ENCODE measurements around the gene ANKRD28. TPM values are rescaled to one million over a fixed set of nuclear protein-coding genes. Genes with fewer than 3 reads are reported as not detected.
A peak's percentile ranks its signal among the peaks of the same experiment; 100 is the strongest.

The ANKRD28 gene
- total and polyA plus RNA-seq, 2 of the 8 experiments (the other 6 are each of a cell fraction or from before 2014, with no cell fraction given), result 39.1 to 61.7 TPM

DNA sequence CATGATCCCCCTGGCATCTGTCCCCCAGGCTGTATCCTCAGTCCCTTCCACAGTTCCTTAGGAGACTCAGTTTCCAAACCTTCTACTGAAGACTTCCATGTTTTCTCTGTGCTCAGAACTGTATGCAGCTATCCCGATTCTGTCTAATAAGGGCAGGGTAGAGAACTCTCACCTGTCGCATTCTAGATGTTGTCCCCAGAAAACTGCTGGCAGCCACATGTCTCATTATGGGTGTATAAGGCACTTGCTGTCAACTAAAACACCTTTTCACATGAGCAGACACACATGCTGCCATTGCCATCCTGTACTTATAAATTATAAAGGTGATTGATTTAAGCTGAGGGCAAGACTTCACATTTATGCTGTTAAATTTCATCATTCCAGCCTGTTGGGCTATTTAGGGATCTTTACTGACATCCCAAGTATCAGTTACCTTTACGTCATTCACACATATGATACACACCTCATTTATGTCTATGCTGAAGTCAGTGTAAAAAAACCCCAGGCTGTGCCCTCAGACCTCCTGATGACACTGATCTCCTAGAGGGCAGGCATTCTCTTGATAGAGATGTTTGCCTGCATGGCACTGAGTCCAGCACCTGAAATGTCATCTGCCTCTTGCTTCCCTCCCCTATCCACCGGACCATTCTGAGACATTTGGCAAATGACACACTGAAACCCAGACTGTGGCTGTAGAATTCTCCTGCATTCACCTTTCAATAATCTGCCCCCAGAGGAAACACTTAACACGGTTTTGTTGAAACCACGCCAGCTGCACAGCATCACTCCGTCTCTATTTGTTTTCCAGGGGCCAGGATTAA lies 160.4 kb downstream of the ANKRD28 start:
- FAIRE-seq, result no peak
- TF ChIP-seq SP4 (IDR thresholded peaks at IDR 0.05; ENCODE audit: low read length) (no peak), POU5F1 (IDR thresholded peaks at IDR 0.05; ENCODE audit: low read depth, low read length) (no peak), CTCF (IDR thresholded peaks at IDR 0.05; ENCODE audit: control extremely low read depth in 1 of 3, insufficient read depth in 1 of 3, low read depth in 1 of 3, low read length in 3 of 3) (no peak), YY1 (IDR thresholded peaks at IDR 0.05; ENCODE audit: low read depth, low read length) (no peak), BACH1 (IDR thresholded peaks at IDR 0.05; ENCODE audit: low read length) (no peak), ATF2 (IDR thresholded peaks at IDR 0.05; ENCODE audit: low read length) (no peak)
- TF ChIP-seq, protein P1, sequence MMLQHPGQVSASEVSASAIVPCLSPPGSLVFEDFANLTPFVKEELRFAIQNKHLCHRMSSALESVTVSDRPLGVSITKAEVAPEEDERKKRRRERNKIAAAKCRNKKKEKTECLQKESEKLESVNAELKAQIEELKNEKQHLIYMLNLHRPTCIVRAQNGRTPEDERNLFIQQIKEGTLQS (IDR thresholded peaks at IDR 0.05; ENCODE audit: insufficient read depth, low read depth, low read length), result no peak

More for the DNA sequence above, 160.4 kb downstream of the ANKRD28 start:
- Histone ChIP-seq H3K27ac (ENCODE audit: low read depth, low read length) (no peak overlapping the region), H3K27me3 (replicated peaks in 1 of 4; ENCODE audit: control insufficient read depth in 3 of 4, extremely low read depth in 1 of 4, insufficient read depth in 3 of 4, low read length in 3 of 4) (no peaks in the 10 kb centered on the region), H4K8ac (ENCODE audit: extremely low read depth, insufficient read depth, low read length) (no peak overlapping the region), H3K79me1 (ENCODE audit: low read depth, low read length) (no peaks in the 10 kb centered on the region), H3K18ac (ENCODE audit: extremely low read depth, low read length) (no peak overlapping the region), H3K79me2 (ENCODE audit: control insufficient read depth in 1 of 2, insufficient read depth in 2 of 2, low read length in 2 of 2) (no peaks in the 10 kb centered on the region), H4K5ac (ENCODE audit: insufficient read length, low read depth, low read length) (no peak overlapping the region), H3K4me1 (replicated peaks in 1 of 4; ENCODE audit: control insufficient read depth in 3 of 4, insufficient read depth in 4 of 4, low read length in 3 of 4) (peaks cover 6 to 28% (median 13%) of the 10 kb centered on the region in 4 experiments), H3K9me3 (ENCODE audit: insufficient read depth in 2 of 2, low read depth in 1 of 2, low read length in 1 of 2) (no peaks in the 10 kb centered on the region), H3K23me2 (ENCODE audit: low read depth, low read length) (no peaks in the 10 kb centered on the region), H2BK120ac (replicated peaks; ENCODE audit: low read depth, low read length) (no peak overlapping the region), H3K14ac (ENCODE audit: insufficient read length) (no peak overlapping the region), H3K36me3 (ENCODE audit: control insufficient read depth in 2 of 4, insufficient read depth in 4 of 4, low read length in 3 of 4) (peaks cover 0 to 3% (median 0%) of the 10 kb centered on the region in 4 experiments; a peak in 1 of 8 replicates), H3K9ac (replicated peaks in 1 of 4; ENCODE audit: extremely low read depth in 1 of 4, low read depth in 3 of 4, low read length in 3 of 4) (no peak overlapping the region), H3K4me2 (ENCODE audit: insufficient read depth in 1 of 2, low read depth in 2 of 2, low read length in 2 of 2) (no peak overlapping the region), H2AFZ (ENCODE audit: low read length) (no peak overlapping the region), H2BK20ac (ENCODE audit: low read length) (0 out of 2 replicates have a peak overlapping the region, but pooled peaks have one; percentile 23), H2AK5ac (ENCODE audit: low read depth, low read length) (peak overlapping the region; percentile 17; the same call in 1 of the 2 replicates), H4K20me1 (replicated peaks in 1 of 2; ENCODE audit: control insufficient read depth in 1 of 2, insufficient read depth in 2 of 2, low read length in 2 of 2) (no peaks in the 10 kb centered on the region), H2BK5ac (ENCODE audit: low read depth, low read length) (no peak overlapping the region), H2BK15ac (ENCODE audit: low read length) (no peak overlapping the region), H3K4ac (replicated peaks; ENCODE audit: insufficient read length, low read depth, low read length) (no peak overlapping the region), H4K91ac (replicated peaks; ENCODE audit: insufficient read length, low read length) (no peak overlapping the region), H3K23ac (ENCODE audit: insufficient read length) (no peak overlapping the region), H3K56ac (replicated peaks; ENCODE audit: insufficient read length, low read depth, low read length) (no peak overlapping the region), H3K4me3 (ENCODE audit: extremely low read depth in 1 of 4, insufficient read depth in 2 of 4, low read depth in 3 of 4, low read length in 4 of 4) (no peak overlapping the region), H2BK12ac (ENCODE audit: low read depth, low read length) (no peak overlapping the region; the same call in 1 of the 2 replicates)
- 95% methylated on average over 7 of the region's 7 CpGs; no CpG with 5 or more reads in 1 of the 2 experiments for WGBS, 2 experiments (ENCODE audit: extremely low coverage in 1 of 2, insufficient coverage in 1 of 2, insufficient read length in 1 of 2, insufficient replicate concordance in 2 of 2, low coverage in 1 of 2, low lambda C conversion rate in 2 of 2, missing lambda C conversion rate in 1 of 2)
- ChIA-PET CTCF (ENCODE audit: partially characterized antibody) (interaction anchor here (0.5 to 0.8 kb wide), 3 partner anchors 10 to 93 kb away, joined by 3 read pairs; no protein-coding TSS in a partner anchor), POLR2A (ENCODE audit: partially characterized antibody) (no interaction called here)
- DNase-seq (ENCODE audit: low read depth in 1 of 2, low spot score in 2 of 2), result no peak
